Gastroesophageal sphincter (tissue), 3 donors: ENCODE data around the gene TEDDM1.

Source experiments
- EP300 ChIP-seq: sonication (generic); formaldehyde crosslinking; IDR thresholded peaks from one replicate; pipeline ENCODE4 v1.6.1; 2017; ENCODE audit warnings: antibody characterized with exemption, mild to moderate bottlenecking
- TF ChIP-seq, protein P1 (sequence below), 4 experiments: fragments of 200-600 bp in 2 of 4; fragments of 450-650 bp in 2 of 4; sonication (generic) in 1 of 4; IDR thresholded peaks; one replicate each; pipeline ENCODE4 v1.5.1; 2017 to 2019; ENCODE audit warnings: antibody characterized with exemption in 4 of 4, mild to moderate bottlenecking in 2 of 4, moderate library complexity in 2 of 4

DNA sequence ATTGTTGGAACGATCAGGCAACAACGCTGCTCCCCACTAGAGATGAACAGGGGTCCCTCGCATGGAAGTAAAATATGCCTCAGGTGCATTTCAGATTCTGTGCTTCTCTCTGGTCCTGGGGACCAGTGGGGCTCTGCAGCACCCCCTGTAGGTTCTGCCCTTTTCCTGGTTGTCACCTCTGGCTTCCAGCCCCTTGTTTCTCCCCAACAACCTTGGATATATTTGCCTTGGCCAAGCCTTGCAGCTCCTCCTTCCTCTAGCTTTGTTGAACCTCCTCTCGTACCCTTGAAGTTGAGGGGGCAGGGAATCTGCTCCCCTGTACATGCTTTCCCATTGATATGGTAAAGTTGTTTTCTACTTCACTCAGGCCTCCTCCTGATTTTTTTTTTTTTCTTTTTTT, 44.0 kb upstream of the TEDDM1 start:
- TF ChIP-seq EP300 = no peak
- TF ChIP-seq, protein P1, sequence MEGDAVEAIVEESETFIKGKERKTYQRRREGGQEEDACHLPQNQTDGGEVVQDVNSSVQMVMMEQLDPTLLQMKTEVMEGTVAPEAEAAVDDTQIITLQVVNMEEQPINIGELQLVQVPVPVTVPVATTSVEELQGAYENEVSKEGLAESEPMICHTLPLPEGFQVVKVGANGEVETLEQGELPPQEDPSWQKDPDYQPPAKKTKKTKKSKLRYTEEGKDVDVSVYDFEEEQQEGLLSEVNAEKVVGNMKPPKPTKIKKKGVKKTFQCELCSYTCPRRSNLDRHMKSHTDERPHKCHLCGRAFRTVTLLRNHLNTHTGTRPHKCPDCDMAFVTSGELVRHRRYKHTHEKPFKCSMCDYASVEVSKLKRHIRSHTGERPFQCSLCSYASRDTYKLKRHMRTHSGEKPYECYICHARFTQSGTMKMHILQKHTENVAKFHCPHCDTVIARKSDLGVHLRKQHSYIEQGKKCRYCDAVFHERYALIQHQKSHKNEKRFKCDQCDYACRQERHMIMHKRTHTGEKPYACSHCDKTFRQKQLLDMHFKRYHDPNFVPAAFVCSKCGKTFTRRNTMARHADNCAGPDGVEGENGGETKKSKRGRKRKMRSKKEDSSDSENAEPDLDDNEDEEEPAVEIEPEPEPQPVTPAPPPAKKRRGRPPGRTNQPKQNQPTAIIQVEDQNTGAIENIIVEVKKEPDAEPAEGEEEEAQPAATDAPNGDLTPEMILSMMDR (IDR thresholded peaks at IDR 0.05) = no peak
